Endothelial cell of umbilical vein (primary cell): ENCODE results near the gene CFAP100. TPM values are rescaled to one million over a fixed set of nuclear protein-coding genes. Genes with fewer than 3 reads are reported as not detected.

Experiments
- BruUV-seq: library from RNA; stranded (reverse); fragments of 400-500 nt; replicated peaks from 2 replicates; lab custom pipeline; 2021; lab: Mats Ljungman, UMichigan
- CTCF ChIA-PET: fragments of 300-600, 350-600 bp; sonication (Branson Sonifier 250); formaldehyde crosslinking; loops from one replicate; lab custom pipeline; 2021; ENCODE audit warnings: antibody characterized with exemption, inconsistent platforms; lab: Charles Lee
- POLR2A ChIA-PET: fragments of 300-600, 350-600 bp; sonication (Branson Sonifier 250); formaldehyde crosslinking; loops from one replicate; lab custom pipeline; 2021; ENCODE audit warnings: antibody characterized with exemption, inconsistent platforms; lab: Charles Lee
- DNase-seq: peaks from one replicate; pipeline ENCODE4 v3.0.0-alpha.2; 2011; ENCODE audit warnings: low read depth, low spot score
- FAIRE-seq: peaks from 2 replicates; lab custom pipeline; 2011; peaks lifted over from hg19 to GRCh38; lab: Jason Lieb, UNC
- H2AFZ ChIP-seq: 2 replicates; pipeline ENCODE4 v1.6.0; 2012; ENCODE audit warnings: low read depth, low read length, control low read depth, inconsistent platforms
- H3K27ac ChIP-seq: 2 replicates; pipeline ENCODE4 v1.5.1; 2011; ENCODE audit warnings: low read depth, mild to moderate bottlenecking, control low read depth, low read length, moderate library complexity; ENCODE audit not compliant: insufficient read depth
- H3K27me3 ChIP-seq, 2 experiments: 2 replicates each; pipeline versions ENCODE4 v1.6.0 to v1.6.1; 2011; ENCODE audit warnings: low read length in 2 of 2, mixed read lengths in 1 of 2; ENCODE audit not compliant: control insufficient read depth in 2 of 2, insufficient read depth in 2 of 2
- H3K36me3 ChIP-seq, 2 experiments: 2 replicates in 1 of 2; 3 replicates in 1 of 2; pipeline ENCODE4 v1.5.1; 2011; ENCODE audit warnings: low read length in 2 of 2, mild to moderate bottlenecking in 1 of 2, moderate library complexity in 1 of 2; ENCODE audit not compliant: control insufficient read depth in 2 of 2, insufficient read depth in 2 of 2; ENCODE audit errors: extremely low read depth in 1 of 2
- H3K4me1 ChIP-seq: 3 replicates; pipeline ENCODE4 v1.5.1; 2011; ENCODE audit warnings: mild to moderate bottlenecking, low read length; ENCODE audit not compliant: control insufficient read depth, insufficient read depth; ENCODE audit errors: extremely low read depth
- H3K4me2 ChIP-seq: 2 replicates; pipeline ENCODE4 v1.6.1; 2011; ENCODE audit warnings: low read length, control low read depth, mixed read lengths; ENCODE audit not compliant: insufficient read depth
- H3K4me3 ChIP-seq, 3 experiments: fragments of 200-600 bp in 1 of 3; sonication (generic), shearing (Covaris generic) in 1 of 3; replicated peaks in 1 of 3; 2 replicates each; pipeline ENCODE4 v1.5.1; 2011 to 2016; ENCODE audit warnings: control low read depth in 3 of 3, low read length in 3 of 3, mild to moderate bottlenecking in 2 of 3, inconsistent platforms in 1 of 3, low read depth in 1 of 3, moderate library complexity in 1 of 3; ENCODE audit not compliant: insufficient read depth in 1 of 3
- H3K79me2 ChIP-seq: 2 replicates; pipeline ENCODE4 v1.6.0; 2012; ENCODE audit warnings: low read length, inconsistent platforms; ENCODE audit not compliant: control insufficient read depth, insufficient read depth
- H3K9ac ChIP-seq: replicated peaks from 2 replicates; pipeline ENCODE3; 2011; ENCODE audit warnings: low read length, control low read depth; ENCODE audit not compliant: insufficient read depth; ENCODE audit errors: extremely low read depth
- H3K9me1 ChIP-seq: replicated peaks from 3 replicates; pipeline ENCODE4 v1.6.0; 2011; ENCODE audit warnings: mild to moderate bottlenecking, low read length; ENCODE audit not compliant: control insufficient read depth, insufficient read depth; ENCODE audit errors: extremely low read depth
- H3K9me3 ChIP-seq: replicated peaks from 2 replicates; pipeline ENCODE4 v1.5.1; 2012; ENCODE audit warnings: low read length, inconsistent platforms; ENCODE audit not compliant: control insufficient read depth, insufficient read depth
- H4K20me1 ChIP-seq: replicated peaks from 2 replicates; pipeline ENCODE3; 2011; ENCODE audit warnings: mild to moderate bottlenecking, low read length; ENCODE audit not compliant: control insufficient read depth, insufficient read depth; ENCODE audit errors: extremely low read depth
- FOS ChIP-seq: IDR thresholded peaks from 2 replicates; pipeline ENCODE4 v1.6.1; 2011; ENCODE audit warnings: mild to moderate bottlenecking, low read length, moderate library complexity, borderline replicate concordance; ENCODE audit not compliant: insufficient read depth
- GATA2 ChIP-seq: IDR thresholded peaks from 2 replicates; pipeline ENCODE4 v1.7.0; 2011; ENCODE audit warnings: low read depth, mild to moderate bottlenecking, moderate library complexity, mixed read lengths, low read length; ENCODE audit not compliant: insufficient read length, insufficient read depth
- JUN ChIP-seq: IDR thresholded peaks from 2 replicates; pipeline ENCODE4 v1.6.1; 2011; ENCODE audit warnings: borderline replicate concordance, low read depth; ENCODE audit not compliant: insufficient read length, insufficient read depth
- MYC ChIP-seq: IDR thresholded peaks from one replicate; pipeline ENCODE4 v1.6.1; 2011; ENCODE audit warnings: mild to moderate bottlenecking, low read depth, low read length
- POLR2A ChIP-seq: IDR thresholded peaks from 2 replicates; pipeline ENCODE4 v1.6.1; 2012; ENCODE audit warnings: low read depth, mild to moderate bottlenecking, control low read depth, low read length
- POLR2AphosphoS5 ChIP-seq: IDR thresholded peaks from 2 replicates; pipeline ENCODE4 v1.6.1; 2012; ENCODE audit warnings: low read depth, mild to moderate bottlenecking, control low read depth, low read length, moderate library complexity; ENCODE audit not compliant: insufficient read depth
- dilution Hi-C: fragments of 300-500 bp; cut with MboI; formaldehyde crosslinking; loops from one replicate; pipeline ENCODE4 v1.15.0; 2019; ENCODE audit warnings: low sequenced_read_pairs; ENCODE audit not compliant: extremely low pct_ligation_motif_present
- intact Hi-C: fragments of 100-400 bp; cut with micrococcal nuclease; formaldehyde crosslinking; loops from one replicate; pipeline ENCODE4 v1.10.0; 2022
- polyA plus RNA-seq, 4 experiments: library from polyadenylated mRNA; depleted of rRNA in 3 of 4; stranded (reverse) in 3 of 4; unstranded in 1 of 4; fragments of >200 nt; gene quantifications; 2 replicates each; pipeline versions ENCODE4 v1.2.1 to v1.2.3, GENCODE V29; 2011 to 2012; ENCODE audit warnings: missing spikeins in 1 of 4
- total RNA-seq: library from RNA; stranded (reverse); gene quantifications from 2 replicates; pipeline ENCODE4 v1.2.3, GENCODE V29; 2021
- TF ChIP-seq, protein P1 (sequence below): IDR thresholded peaks from 2 replicates; pipeline ENCODE4 v1.6.1; 2011; ENCODE audit not compliant: insufficient read depth, insufficient read length
- TF ChIP-seq, protein P2 (sequence below), 2 donors: IDR thresholded peaks; 1 replicate in 1 of 2; 2 replicates in 1 of 2; pipeline ENCODE4 v1.5.1; 2011; ENCODE audit warnings: low read length in 2 of 2, mild to moderate bottlenecking in 2 of 2, moderate library complexity in 2 of 2, control low read depth in 1 of 2, inconsistent platforms in 1 of 2, low read depth in 1 of 2; ENCODE audit not compliant: insufficient read depth in 1 of 2; ENCODE audit errors: extremely low read depth in 1 of 2

CFAP100 gene
- total and polyA plus RNA-seq, 2 donors (not counting 3 experiments of a cell fraction or from before 2014, with no cell fraction given): not detected

DNA sequence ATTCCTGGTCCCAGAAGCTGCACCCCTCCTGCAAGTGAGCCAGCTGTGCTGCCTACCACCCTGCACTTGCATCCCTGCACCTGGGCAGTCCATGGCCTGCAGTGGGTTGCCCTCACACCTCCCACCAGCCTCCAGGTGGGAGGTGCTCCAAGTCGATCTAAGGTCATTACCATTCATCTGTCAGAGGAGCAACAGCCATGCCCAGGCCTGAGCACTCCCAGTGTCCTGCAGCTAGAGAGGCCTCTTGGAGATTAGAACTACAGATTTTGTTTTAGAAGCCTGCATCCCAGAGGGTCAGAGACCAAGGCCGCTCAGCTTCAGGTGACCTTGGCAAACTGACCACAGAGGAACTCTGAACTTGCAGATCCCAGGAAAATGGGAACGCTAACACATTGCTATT, 90.0 kb downstream of the CFAP100 start:
- no peaks in the 10 kb centered on the region for H3K9me1 ChIP-seq
- DNase-seq: no peak
- H3K4me2 ChIP-seq: no peak overlapping the region
- no peak overlapping the region for H3K9ac ChIP-seq
- H4K20me1 ChIP-seq: no peaks in the 10 kb centered on the region
- peaks cover 15% of the 10 kb centered on the region for H3K4me1 ChIP-seq
- ChIA-PET CTCF (interaction anchor here (1.1 kb wide), 1 partner anchor 12 kb away, joined by 3 read pairs; no protein-coding TSS in a partner anchor), POLR2A (no interaction called here)
- dilution Hi-C loops: no loop called here
- H3K79me2 ChIP-seq: no peaks in the 10 kb centered on the region
- no TSS peak for BruUV-seq
- no peak for FAIRE-seq
- no peaks in the 10 kb centered on the region for H3K27me3 ChIP-seq
- no peak overlapping the region for H3K27ac ChIP-seq
- TF ChIP-seq JUN (no peak), POLR2A (no peak), FOS (no peak), MYC (no peak)
- TF ChIP-seq, protein P1, sequence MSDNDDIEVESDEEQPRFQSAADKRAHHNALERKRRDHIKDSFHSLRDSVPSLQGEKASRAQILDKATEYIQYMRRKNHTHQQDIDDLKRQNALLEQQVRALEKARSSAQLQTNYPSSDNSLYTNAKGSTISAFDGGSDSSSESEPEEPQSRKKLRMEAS: no peak
- intact Hi-C loops: no loop called here
- no peaks in the 10 kb centered on the region for H3K9me3 ChIP-seq
- no peak overlapping the region for H2AFZ ChIP-seq
- H3K4me3 ChIP-seq: no peak overlapping the region
- no peaks in the 10 kb centered on the region for H3K36me3 ChIP-seq

DNA sequence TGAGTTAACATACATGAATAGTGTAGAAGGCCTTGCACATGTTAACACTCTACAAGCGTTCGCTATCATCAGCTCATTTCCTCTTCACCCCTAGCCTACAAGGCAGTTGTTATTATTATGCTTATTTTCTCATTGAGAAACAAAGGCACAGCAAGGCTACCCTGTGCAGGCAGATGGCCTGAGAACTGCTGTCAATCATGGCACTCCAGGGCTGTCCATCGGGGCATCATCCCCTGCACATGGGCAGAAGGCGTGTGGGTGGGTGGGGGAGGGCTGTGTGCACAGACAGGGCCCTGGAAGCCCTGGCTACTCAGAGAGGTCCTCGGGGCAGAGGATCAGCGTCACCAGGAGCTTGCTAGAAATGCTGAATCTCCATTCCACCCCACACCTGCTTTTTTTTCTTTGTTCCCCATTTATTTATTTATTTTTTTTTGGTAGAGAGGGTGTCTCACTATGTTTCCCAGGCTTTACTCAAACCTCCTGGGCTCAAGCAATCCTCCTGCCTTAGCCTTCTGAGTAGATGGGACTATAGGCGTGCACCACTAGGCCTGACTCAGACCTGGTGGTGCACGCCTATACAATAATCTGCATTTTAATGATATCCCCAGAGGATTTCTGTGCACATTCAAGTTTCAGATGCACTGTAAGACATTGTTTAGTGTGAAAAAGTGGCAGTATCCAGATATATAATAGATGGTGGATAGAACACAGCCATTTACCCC, 90.6 kb downstream of the CFAP100 start:
- CTCF ChIA-PET: interaction anchor here (1.1 kb wide), 1 partner anchor 11 kb away, joined by 3 read pairs; no protein-coding TSS in a partner anchor
- no peak for TF ChIP-seq POLR2AphosphoS5
- no peak for TF ChIP-seq GATA2
- TF ChIP-seq MYC: no peak
- TF ChIP-seq, protein P2, sequence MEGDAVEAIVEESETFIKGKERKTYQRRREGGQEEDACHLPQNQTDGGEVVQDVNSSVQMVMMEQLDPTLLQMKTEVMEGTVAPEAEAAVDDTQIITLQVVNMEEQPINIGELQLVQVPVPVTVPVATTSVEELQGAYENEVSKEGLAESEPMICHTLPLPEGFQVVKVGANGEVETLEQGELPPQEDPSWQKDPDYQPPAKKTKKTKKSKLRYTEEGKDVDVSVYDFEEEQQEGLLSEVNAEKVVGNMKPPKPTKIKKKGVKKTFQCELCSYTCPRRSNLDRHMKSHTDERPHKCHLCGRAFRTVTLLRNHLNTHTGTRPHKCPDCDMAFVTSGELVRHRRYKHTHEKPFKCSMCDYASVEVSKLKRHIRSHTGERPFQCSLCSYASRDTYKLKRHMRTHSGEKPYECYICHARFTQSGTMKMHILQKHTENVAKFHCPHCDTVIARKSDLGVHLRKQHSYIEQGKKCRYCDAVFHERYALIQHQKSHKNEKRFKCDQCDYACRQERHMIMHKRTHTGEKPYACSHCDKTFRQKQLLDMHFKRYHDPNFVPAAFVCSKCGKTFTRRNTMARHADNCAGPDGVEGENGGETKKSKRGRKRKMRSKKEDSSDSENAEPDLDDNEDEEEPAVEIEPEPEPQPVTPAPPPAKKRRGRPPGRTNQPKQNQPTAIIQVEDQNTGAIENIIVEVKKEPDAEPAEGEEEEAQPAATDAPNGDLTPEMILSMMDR (IDR thresholded peaks at IDR 0.05; ENCODE audit: extremely low read depth in 1 of 2, insufficient read depth in 1 of 2, low read depth in 1 of 2, low read length in 2 of 2): no peak
- no peak for TF ChIP-seq JUN
- TF ChIP-seq FOS: no peak
- H2AFZ ChIP-seq: no peak overlapping the region
- intact Hi-C loops: no loop called here
- no peak overlapping the region for H3K4me3 ChIP-seq
- no peaks in the 10 kb centered on the region for H3K36me3 ChIP-seq
- H3K9ac ChIP-seq: no peak overlapping the region
- no peaks in the 10 kb centered on the region for H3K9me1 ChIP-seq
- dilution Hi-C loops: no loop called here
- H3K4me1 ChIP-seq: peaks cover 15% of the 10 kb centered on the region
- H3K9me3 ChIP-seq: no peaks in the 10 kb centered on the region
- H4K20me1 ChIP-seq: no peaks in the 10 kb centered on the region
- no peak overlapping the region for H3K4me2 ChIP-seq
- DNase-seq (no peak), FAIRE-seq (no peak)
- H3K27me3 ChIP-seq: peaks cover 0 to 1% of the 10 kb centered on the region in 2 experiments
- H3K79me2 ChIP-seq: no peaks in the 10 kb centered on the region
- H3K27ac ChIP-seq: no peak overlapping the region
- POLR2A ChIA-PET: no interaction called here
- BruUV-seq: no TSS peak
